Hepatocyte (in vitro differentiated cells): ENCODE results near the gene ZNF566.

Experiments used
- EZH2 ChIP-seq: fragments of 200-600 bp; sonication (generic); IDR thresholded peaks from 2 replicates; pipeline ENCODE4 v1.6.1; 2016; ENCODE audit warnings: antibody characterized with exemption, mild to moderate bottlenecking, borderline replicate concordance
- TF ChIP-seq, protein P1 (sequence below): fragments of 200-600 bp; sonication (generic); IDR thresholded peaks from 2 replicates; pipeline ENCODE4 v1.5.1; 2016; ENCODE audit warnings: antibody characterized with exemption, mild to moderate bottlenecking; ENCODE audit not compliant: poor library complexity

DNA sequence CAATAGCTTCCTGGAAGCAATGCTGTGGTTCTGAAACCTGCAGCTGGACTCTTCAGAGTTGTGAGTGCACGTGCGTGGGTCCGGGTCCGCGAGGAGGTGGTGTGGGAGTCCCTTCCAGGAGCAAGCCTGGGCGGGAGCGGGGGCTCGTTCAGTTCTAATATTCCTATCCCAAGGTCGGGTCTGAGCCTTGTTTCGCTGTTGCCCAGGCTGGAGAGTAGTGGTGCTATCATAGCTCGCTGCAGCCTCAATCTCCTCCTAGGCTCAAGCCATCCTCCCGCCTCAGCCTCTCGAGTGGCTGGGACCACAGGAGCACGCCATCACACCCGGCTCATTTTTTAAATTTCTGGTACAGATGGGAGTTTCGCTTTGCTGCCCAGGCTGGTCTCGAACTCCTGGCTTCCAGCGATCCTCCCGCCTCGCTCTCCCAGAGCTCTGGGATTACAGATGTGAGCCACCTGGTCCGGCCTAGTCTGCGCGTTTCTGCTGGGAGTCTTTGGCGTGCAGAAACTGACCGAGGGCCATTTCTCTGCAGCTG lies 71.5 kb downstream of the ZNF566 start:
- TF ChIP-seq, protein P1, sequence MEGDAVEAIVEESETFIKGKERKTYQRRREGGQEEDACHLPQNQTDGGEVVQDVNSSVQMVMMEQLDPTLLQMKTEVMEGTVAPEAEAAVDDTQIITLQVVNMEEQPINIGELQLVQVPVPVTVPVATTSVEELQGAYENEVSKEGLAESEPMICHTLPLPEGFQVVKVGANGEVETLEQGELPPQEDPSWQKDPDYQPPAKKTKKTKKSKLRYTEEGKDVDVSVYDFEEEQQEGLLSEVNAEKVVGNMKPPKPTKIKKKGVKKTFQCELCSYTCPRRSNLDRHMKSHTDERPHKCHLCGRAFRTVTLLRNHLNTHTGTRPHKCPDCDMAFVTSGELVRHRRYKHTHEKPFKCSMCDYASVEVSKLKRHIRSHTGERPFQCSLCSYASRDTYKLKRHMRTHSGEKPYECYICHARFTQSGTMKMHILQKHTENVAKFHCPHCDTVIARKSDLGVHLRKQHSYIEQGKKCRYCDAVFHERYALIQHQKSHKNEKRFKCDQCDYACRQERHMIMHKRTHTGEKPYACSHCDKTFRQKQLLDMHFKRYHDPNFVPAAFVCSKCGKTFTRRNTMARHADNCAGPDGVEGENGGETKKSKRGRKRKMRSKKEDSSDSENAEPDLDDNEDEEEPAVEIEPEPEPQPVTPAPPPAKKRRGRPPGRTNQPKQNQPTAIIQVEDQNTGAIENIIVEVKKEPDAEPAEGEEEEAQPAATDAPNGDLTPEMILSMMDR = no peak
- TF ChIP-seq EZH2 = no peak
